SK-N-MC (cell line): ENCODE measurements around the gene GPC6.

Experiments
- DNase-seq: peaks from one replicate; pipeline ENCODE4 v3.0.0-alpha.2; 2011; ENCODE audit warnings: low read depth, low spot score
- H3K27ac ChIP-seq: fragments of 200-600 bp; sonication (generic); 2 replicates; pipeline ENCODE4 v1.5.1; 2016; ENCODE audit warnings: mixed run types
- H3K36me3 ChIP-seq: fragments of 200-600 bp; sonication (generic); 2 replicates; pipeline ENCODE4 v1.6.1; 2017; ENCODE audit warnings: antibody characterized with exemption, low read length, mixed read lengths; ENCODE audit not compliant: insufficient read depth
- H3K4me3 ChIP-seq: fragments of 200-600 bp; sonication (generic); 2 replicates; pipeline ENCODE4 v1.5.1; 2016
- H3K9ac ChIP-seq: fragments of 200-600 bp; sonication (generic); 2 replicates; pipeline ENCODE4 v1.8.0; 2017; ENCODE audit warnings: mixed run types, mixed read lengths; ENCODE audit not compliant: insufficient read length
- H3K9me3 ChIP-seq: fragments of 200-600 bp; sonication (generic); 2 replicates; pipeline ENCODE4 v1.6.1; 2017; ENCODE audit warnings: low read depth, mild to moderate bottlenecking, antibody characterized with exemption, low read length, moderate library complexity, mixed read lengths
- EZH2 ChIP-seq: fragments of 200-600 bp; sonication (generic); IDR thresholded peaks from one replicate; pipeline ENCODE4 v1.6.1; 2017; ENCODE audit warnings: antibody characterized with exemption
- FOXP2 ChIP-seq: optimal IDR thresholded peaks from 2 replicates; pipeline ENCODE3; 2011; ENCODE audit warnings: mild to moderate bottlenecking, moderate library complexity; ENCODE audit not compliant: insufficient read depth; ENCODE audit errors: extremely low read length, control extremely low read depth
- POLR2AphosphoS5 ChIP-seq: IDR thresholded peaks from 2 replicates; pipeline ENCODE4 v1.6.1; 2012; ENCODE audit warnings: mild to moderate bottlenecking, low read depth, low read length, borderline replicate concordance

The GPC6 gene

DNA sequence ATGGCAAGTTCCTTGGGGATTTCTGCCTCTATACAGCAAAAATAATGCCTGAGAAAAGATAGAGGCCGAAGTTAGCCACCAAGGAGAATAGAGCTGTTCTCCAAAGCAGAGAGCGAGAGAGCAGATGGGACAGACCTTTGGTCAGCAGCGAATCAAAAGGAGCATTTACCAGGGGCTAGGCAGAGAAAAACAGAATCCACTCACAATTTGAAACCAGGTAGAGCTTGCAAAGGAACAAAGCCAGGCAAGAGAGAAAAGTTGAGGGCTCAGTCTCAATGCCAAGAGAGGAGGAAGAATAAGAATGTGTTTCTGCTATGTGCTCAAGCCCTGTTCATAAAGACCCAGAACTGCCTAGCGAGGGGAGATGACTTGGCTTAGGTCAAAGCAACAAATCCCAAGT is 1140.1 kb downstream of the GPC6 start:
- DNase-seq = no peak
- Histone ChIP-seq H3K4me3 (no peak overlapping the region), H3K9me3 (no peaks in the 10 kb centered on the region), H3K9ac (no peak overlapping the region), H3K27ac (no peak overlapping the region), H3K36me3 (no peaks in the 10 kb centered on the region)
- TF ChIP-seq FOXP2 = no peak
- no peak for TF ChIP-seq POLR2AphosphoS5
- TF ChIP-seq EZH2 = no peak

DNA sequence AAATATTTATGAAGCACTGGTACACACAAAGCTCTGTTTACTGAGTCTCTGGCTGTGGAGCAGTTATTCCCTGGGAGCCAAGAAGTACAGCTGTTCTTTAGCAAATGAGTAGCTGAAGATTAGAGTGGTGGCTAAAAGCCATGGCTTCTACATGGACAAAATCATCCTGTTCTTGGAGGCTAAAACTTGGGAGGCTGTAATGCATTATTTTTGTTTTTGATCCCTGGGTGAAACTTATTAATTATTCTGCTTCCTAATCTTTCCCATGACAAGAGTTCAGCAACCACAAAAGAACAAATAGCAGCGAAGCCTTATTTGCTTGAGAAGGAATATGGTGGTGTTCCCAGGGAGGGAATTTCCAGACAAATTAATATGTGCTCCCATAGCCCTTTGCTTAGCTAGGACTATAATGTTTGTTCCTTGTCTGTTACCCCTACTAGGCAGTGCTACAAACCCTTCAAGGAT is 1143.4 kb downstream of the GPC6 start:
- Histone ChIP-seq H3K9ac (no peak overlapping the region), H3K9me3 (no peaks in the 10 kb centered on the region), H3K36me3 (no peaks in the 10 kb centered on the region), H3K4me3 (no peak overlapping the region), H3K27ac (no peak overlapping the region)
- DNase-seq = no peak
- TF ChIP-seq EZH2 = no peak
- no peak for TF ChIP-seq FOXP2
- TF ChIP-seq POLR2AphosphoS5 = no peak

DNA sequence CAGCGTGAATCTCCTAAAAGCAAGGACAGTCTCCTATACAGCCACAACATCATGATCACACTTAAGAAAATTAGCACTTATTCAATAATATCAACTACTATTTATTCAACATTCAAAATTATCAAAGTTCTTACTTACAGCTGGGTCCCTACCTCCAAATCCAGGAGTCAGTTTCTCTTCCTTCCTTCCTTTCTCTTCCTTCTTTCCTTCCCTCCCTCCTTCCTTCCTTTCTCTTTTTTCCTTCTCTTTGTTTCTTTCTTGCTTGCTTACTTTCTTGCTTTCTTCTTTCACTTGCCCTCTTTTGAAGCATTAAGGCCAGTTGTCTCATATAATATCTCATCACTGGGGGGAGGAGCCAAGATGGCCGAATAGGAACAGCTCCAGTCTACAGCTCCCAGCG is 1145.2 kb downstream of the GPC6 start:
- Histone ChIP-seq H3K36me3 (no peaks in the 10 kb centered on the region), H3K9me3 (no peaks in the 10 kb centered on the region), H3K9ac (no peak overlapping the region), H3K4me3 (no peak overlapping the region), H3K27ac (no peak overlapping the region)
- TF ChIP-seq FOXP2 (no peak), EZH2 (no peak), POLR2AphosphoS5 (no peak)
- no peak for DNase-seq

DNA sequence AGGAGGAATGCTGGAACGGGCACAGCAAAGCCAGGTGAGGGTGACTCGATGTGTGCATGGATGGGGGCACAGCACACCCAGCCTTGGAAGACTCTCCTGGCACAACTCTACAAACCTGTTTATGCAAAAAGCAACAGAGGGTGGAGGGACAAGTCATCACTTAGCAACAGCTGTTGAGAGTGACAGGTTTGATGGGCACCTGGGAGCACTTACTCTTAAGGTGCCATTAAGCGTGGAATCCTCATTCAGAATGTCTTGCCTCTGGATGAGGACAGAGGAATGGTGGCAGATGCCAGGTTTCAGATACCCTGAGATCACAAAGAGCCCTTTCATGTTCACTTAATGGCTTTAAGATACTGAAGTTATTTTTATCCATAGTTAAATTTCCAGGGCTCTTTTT is 1155.9 kb downstream of the GPC6 start:
- no peak for DNase-seq
- Histone ChIP-seq H3K4me3 (no peak overlapping the region), H3K36me3 (no peaks in the 10 kb centered on the region), H3K9ac (no peak overlapping the region), H3K9me3 (no peaks in the 10 kb centered on the region), H3K27ac (no peak overlapping the region)
- TF ChIP-seq FOXP2 = no peak

DNA sequence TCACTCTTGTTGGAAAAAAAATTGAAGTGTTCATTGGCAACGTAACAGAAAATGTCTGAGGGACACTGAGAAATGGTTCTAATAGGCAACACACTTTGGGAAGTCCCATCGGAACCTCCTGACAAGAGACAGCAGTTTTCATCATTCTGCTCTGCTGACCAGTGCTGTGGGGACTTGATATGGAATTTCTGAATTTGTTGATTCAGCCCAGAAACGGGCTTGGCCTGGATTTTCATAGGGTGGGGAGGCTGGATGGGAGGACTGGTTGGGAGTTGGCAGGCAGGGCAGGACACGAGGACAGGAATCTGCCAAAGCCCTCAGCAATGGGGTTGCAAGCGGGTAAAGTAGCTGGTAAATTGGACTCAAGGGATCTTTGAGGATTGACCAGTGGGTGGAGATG is 1156.4 kb downstream of the GPC6 start:
- no peaks in the 10 kb centered on the region for H3K36me3 ChIP-seq
- H3K9ac ChIP-seq = no peak overlapping the region
- DNase-seq = no peak
- no peak overlapping the region for H3K27ac ChIP-seq
- no peaks in the 10 kb centered on the region for H3K9me3 ChIP-seq
- no peak overlapping the region for H3K4me3 ChIP-seq
- TF ChIP-seq FOXP2 (no peak), EZH2 (no peak), POLR2AphosphoS5 (no peak)

DNA sequence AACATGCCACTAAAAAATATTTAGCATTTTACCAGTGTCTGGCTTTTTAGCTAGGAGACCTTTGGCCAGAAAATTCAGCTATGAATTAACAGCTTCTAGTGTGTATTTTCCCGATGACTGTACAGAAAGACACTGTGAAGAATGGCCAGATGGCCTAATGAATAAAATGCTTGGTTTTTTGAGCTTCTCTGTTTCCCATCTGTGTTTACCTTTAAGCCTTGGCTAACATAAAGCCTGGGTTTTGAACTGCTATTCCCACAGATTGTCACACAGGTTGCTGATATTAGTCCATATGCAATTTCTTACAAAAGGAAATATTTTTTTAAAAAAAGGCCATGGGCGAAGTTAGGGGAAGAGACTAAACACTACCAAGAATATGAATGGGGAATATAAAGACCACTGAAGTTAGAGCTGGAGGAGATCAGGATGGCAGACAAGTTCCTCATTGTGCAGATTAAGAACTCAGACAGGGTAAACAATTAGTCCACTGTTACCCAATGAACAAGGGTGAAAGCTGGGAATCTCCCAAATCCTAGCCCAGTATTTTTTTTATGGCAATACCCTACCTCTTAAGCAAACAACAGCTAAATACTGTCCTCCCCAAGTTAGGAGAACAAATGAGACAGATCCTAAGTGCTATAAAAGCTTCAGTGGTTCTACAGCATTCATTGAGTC is 1157.8 kb downstream of the GPC6 start:
- no peak overlapping the region for H3K4me3 ChIP-seq
- DNase-seq = no peak

DNA sequence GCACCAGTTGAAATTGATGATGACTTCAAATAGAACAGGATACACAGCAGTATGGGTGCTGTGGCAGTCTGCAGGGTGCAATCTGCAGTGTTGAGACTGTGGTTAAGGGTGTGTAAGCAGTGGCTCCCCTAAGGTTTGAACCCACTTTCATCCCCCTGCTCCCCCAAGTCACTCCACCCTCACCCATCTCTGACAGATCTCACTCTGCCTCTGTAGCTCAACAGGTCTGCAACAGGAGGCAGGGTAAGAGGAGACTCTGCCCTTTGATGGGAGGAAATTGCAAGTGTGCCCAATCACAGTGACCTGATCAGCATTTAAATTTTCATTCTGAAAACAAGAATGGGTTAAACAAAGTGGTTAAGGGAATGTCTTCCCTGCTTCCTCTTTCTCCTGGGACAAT is 1160.4 kb downstream of the GPC6 start:
- H3K27ac ChIP-seq = no peak overlapping the region
- H3K9ac ChIP-seq = no peak overlapping the region
- H3K9me3 ChIP-seq = no peaks in the 10 kb centered on the region
- DNase-seq = no peak
- H3K4me3 ChIP-seq = no peak overlapping the region
- no peaks in the 10 kb centered on the region for H3K36me3 ChIP-seq
- TF ChIP-seq EZH2 = no peak
- TF ChIP-seq FOXP2 = no peak
- no peak for TF ChIP-seq POLR2AphosphoS5

More for the DNA sequence above, 1157.8 kb downstream of the GPC6 start:
- no peak overlapping the region for H3K27ac ChIP-seq
- no peaks in the 10 kb centered on the region for H3K9me3 ChIP-seq
- H3K36me3 ChIP-seq = no peaks in the 10 kb centered on the region
- no peak overlapping the region for H3K9ac ChIP-seq
- TF ChIP-seq FOXP2 = no peak
- no peak for TF ChIP-seq EZH2
- TF ChIP-seq POLR2AphosphoS5 = no peak

DNA sequence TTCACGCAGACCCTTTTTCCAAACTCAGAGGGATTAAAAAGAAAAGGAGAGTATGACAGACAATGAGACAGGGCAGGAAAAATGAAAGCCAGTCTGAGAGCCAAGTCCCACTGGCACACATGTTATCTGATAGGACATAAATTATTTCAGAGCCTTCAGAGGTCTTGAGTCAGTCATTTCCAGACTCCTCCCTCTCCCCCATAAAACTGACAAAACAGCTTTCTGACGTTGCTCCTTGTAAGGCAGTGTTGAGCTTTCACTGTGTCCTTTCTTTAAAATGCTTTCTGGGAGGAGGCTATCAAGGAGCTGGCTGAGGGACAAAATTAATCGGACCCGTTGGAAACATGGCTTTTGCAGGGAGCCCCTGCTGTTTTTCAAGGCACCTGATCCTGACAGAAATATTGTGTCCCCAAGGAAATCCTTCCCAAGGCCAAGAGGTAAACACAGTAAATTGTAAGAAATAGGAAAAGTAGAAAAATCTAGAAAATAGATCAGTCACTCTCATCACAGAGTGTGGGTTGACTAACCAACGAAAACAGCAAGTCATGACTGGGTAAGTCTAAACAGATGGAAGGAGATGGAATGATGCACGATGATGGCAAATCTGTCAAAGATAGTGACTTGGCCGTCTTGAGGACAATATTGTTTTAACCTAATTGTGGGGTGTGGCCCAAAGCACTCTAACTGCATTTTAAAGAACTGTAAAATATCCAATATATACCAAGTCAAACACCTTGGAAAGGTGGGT is 1163.2 kb downstream of the GPC6 start:
- Histone ChIP-seq H3K9ac (no peak overlapping the region), H3K27ac (no peak overlapping the region), H3K36me3 (no peaks in the 10 kb centered on the region), H3K4me3 (no peak overlapping the region), H3K9me3 (no peaks in the 10 kb centered on the region)
- TF ChIP-seq FOXP2 (no peak), POLR2AphosphoS5 (no peak), EZH2 (no peak)
- DNase-seq = no peak
